Fibroblast of gingiva (primary cell): ENCODE data around the gene MORN5.

Experiments
- DNase-seq: peaks from one replicate; pipeline ENCODE4 v3.0.0-alpha.2; 2011; ENCODE audit warnings: low read depth

Gene MORN5

GRCh38 chr9:122125158-122125508 is 34.6 kb upstream of the MORN5 start:
- peak; percentile 58 for DNase-seq

GRCh38 chr9:122125509-122126330 is 34.0 kb upstream of the MORN5 start:
- no peak for DNase-seq

DNA sequence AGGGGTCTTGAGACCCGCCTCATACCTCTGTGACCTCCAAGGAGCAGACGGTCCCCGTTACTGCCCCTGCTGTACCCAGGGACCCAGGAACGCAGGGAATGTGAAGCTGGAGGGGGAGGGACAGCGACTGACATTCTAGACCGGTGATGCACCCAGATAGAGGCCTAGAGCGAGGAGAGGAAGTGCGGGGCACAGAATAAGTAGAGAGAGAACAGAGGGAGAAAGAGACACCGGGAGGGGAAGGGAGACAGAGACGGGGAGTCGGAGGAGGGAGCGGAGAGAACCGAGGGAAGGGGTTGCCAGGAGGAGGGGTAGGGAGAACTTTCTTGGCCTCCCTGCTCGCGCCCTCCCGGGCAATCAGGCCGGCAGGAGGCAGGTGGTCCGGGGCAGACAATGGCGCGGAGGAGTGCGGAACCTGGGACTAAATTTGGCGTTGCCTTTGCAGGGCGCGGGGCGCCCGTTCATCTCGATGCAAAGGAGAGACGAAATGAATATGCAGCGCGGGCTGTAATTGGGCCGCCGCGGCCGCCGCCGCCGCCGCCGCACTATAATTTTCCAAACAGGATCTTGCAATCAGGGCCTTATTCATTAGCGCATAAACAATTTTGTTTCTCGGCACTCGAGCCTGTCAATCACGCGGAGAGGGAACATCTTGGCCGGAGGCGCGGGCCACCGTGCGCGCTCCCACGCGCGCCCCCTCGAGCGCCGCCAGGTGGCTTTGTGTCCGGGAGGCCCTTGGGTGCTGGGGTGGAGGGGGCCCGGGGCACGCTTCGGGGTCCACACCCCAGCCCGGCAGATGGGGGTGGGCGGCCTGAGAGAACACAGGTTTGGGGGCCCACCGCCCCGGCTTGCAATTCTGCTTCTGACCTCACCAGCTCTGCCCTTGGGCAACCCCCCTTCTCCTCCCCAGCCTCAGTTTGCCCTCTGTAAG is 33.1 kb upstream of the MORN5 start:
- DNase-seq, result peak; percentile 13

GRCh38 chr9:122127396-122127798 is 32.3 kb upstream of the MORN5 start:
- DNase-seq, result no peak

DNA sequence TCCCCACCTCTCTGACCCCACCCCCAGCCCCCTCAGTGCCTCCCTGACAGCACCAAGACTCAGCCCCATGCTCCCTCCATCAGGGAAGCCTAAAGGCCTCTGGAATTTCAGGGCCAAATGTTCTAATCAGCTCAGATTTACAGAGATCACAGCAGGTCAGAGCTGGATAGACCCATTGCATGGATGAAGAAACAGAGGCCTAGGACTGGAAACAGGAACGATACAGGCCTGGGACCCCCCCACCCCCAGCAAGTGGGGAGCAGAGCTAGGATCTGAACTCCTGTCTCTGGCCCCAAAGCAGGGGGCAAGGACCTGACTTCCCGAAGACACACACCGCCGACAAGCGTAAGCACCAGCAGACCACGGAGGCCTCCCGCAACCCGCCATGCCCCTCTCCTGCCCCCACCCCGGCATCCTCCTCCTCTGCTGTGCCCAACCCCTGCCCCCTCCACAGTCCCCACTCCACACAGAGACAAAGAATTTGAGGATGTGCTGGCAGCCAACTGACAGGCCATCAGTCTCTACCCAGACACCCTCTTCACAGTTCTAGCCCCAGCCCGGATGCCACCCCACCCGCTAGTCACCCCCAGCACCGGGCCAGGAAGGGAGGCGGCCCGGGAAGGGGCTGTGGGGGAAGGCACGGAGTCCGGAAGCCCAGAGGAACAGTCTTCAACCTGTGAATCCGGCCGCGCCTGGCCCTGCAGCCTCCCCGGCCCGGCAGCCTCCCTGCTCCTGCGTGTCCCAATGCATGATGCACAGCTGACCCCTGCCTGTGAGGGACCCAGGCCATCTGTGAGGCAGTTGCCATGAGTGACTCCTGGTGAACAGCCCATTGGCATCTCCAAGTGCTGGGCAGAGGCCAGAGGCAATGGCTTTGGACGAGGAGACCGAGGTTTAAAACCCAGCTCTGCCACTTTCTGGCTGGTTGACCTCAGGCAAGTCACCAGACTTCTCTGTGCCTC is 31.4 kb upstream of the MORN5 start:
- no peak for DNase-seq

GRCh38 chr9:122128969-122129343 is 30.8 kb upstream of the MORN5 start:
- no peak for DNase-seq

GRCh38 chr9:122129969-122130368 is 29.7 kb upstream of the MORN5 start:
- no peak for DNase-seq

GRCh38 chr9:122130837-122131236 is 28.9 kb upstream of the MORN5 start:
- no peak for DNase-seq

DNA sequence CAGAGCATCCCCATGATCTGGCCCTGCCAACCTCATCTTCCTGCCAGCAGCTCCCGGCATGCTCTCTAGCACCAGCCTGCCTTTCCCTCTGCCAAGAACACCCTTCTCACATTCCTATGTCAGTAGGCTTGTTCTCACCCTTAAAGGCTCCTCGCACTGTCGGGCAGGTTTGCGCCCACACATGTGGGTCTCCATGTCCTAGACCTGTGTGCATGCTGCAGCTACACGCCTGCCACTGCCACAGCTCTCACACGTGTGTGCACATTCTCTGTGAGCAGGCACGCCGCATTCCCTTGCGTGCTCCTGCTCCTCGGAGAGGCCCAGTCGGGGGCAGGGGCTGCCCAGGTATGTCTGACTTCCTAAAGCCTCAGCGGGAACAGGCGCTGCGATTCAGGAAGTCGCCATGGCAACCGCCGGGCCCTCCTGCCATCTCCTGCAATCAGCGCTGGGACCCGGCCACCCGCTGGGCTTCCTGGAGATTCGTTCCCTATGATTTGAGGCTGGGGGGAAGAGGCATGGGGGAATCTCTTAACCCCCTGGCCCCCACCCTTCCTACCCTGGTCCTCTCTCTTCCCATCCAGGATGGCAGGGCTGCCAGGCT is 28.2 kb upstream of the MORN5 start:
- no peak for DNase-seq

GRCh38 chr9:122132539-122132938 is 27.2 kb upstream of the MORN5 start:
- DNase-seq, result no peak

DNA sequence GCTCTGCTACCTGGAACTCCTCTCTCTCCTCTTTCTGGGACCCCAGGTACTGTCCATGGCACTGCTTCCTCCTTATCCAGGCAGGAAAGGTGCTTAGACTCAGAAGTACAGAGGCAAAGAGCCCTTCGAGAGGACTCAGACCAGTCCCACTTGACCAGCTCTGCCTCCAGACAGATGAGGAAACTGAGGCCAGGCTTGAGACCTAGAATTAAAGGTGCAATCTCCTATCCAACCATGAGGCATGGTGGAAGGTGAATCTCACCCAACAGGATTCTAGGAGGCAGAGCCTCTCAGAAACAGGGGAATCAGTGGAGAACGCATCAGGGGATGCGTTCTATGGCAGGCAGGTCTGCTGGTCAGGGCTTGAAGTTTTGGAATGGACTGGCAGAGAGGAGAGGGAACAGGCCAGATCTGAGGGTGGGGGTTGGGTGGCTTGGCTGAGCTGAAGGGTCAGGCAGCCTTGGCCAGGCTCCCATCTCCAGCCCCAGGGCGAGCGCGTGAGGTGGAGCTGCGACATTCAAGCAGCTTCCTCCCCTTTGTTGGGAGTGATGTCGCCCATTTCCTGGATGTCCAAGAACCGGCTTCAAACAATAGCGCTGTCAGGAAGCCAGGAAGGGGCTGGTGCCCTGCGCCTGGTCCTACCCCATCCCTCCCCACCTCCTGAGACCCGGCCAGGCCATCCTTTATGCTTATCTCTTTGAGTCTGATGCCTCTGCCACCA is 26.3 kb upstream of the MORN5 start:
- no peak for DNase-seq

GRCh38 chr9:122133984-122134535 is 25.6 kb upstream of the MORN5 start:
- DNase-seq, result no peak

- no peak for DNase-seq
These were observed 24.7 kb upstream of the MORN5 start for GRCh38 chr9:122134822-122135528.

DNA sequence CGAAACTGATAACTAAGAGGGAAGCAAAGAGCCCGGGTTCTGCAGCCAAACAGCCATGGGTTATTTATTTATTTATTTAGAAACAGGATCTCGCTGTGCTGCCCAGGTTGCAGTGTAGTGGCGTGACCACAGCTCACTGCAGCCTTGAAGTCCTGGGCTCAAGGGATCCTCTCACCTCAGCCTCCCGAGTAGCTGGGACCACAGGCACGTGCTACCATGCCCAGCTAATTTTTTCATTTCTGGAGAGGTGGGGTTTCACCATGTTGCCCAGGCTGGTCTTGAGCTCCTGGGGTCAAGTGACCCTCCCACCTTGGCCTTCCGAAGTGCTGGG is 24.2 kb upstream of the MORN5 start:
- no peak for DNase-seq

- no peak for DNase-seq
These were observed 21.0 kb upstream of the MORN5 start for GRCh38 chr9:122138560-122139268.

DNA sequence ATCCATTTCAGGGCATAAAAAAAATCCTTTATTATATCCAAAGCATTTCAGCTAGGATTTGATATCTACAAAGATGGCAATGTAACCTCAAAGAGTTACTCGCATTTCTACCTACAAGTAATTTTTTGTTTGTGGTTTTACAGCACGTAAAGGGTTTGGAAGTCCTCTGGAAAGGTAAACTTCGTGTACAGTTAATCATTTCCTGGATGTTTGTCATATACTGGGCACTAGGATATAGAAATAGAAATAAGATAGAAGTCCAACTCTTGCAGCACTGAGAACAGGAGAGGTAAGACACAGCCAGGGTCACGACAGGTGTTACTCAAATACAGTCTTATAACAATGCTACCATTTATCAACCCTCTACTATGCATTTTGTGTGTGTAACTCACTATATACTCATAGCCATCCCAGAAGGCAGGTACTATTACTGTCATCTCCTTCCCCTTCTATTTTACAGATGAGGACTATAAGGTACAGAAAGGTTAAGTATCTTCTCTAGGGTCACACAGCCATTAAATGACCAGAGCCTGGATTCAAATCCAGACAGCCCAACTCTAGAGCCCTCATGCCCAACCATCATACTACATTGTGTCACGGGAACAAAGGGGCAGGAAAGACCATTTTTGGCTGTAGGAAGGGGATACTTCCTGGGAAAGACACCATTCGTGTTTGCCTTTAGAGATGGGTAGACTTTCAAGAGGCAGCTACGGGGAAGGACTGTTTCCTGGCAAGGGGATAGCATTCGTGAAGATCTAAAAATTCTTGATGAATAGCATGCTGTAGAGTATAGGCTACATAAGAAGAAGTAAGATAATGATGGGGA is 19.1 kb upstream of the MORN5 start:
- no peak for DNase-seq

GRCh38 chr9:122141671-122142070 is 18.0 kb upstream of the MORN5 start:
- DNase-seq, result no peak

- DNase-seq, result no peak
These were observed 16.4 kb upstream of the MORN5 start for GRCh38 chr9:122143296-122143695.
